NAMALWA (cell line): ENCODE data around the gene TMEM178B.
"Not testable (repeated sequence)": the region's sequence is repeated elsewhere in the genome, so short reads cannot be mapped to it uniquely, and the experiment has no call there.

Experiments
- DNase-seq: peaks from one replicate; pipeline ENCODE4 v3.0.0-alpha.2; 2015; ENCODE audit warnings: low spot score

The TMEM178B gene

GRCh38 chr7:141144921-141145629 lies 71.2 kb downstream of the TMEM178B start:
- DNase-seq = no peak

- no peak for DNase-seq
Measured at GRCh38 chr7:141145630-141145982, 71.7 kb downstream of the TMEM178B start.

GRCh38 chr7:141147482-141147881 lies 73.6 kb downstream of the TMEM178B start:
- DNase-seq = no peak

GRCh38 chr7:141150465-141150864 lies 76.6 kb downstream of the TMEM178B start:
- no peak for DNase-seq

- no peak for DNase-seq
Measured at GRCh38 chr7:141151746-141152145, 77.9 kb downstream of the TMEM178B start.

- no peak for DNase-seq
Measured at GRCh38 chr7:141153231-141153630, 79.4 kb downstream of the TMEM178B start.

- no peak for DNase-seq
Measured at GRCh38 chr7:141154131-141154732, 80.4 kb downstream of the TMEM178B start.

GRCh38 chr7:141156407-141156806 lies 82.5 kb downstream of the TMEM178B start:
- DNase-seq = no peak

- no peak for DNase-seq
Measured at GRCh38 chr7:141157138-141157765, 83.4 kb downstream of the TMEM178B start.

- DNase-seq = no peak
Measured at GRCh38 chr7:141158561-141158960, 84.7 kb downstream of the TMEM178B start.

GRCh38 chr7:141160246-141160860 lies 86.5 kb downstream of the TMEM178B start:
- no peak for DNase-seq

- no peak for DNase-seq
Measured at GRCh38 chr7:141161550-141162535, 88.0 kb downstream of the TMEM178B start.

- no peak for DNase-seq
Measured at GRCh38 chr7:141165521-141165920, 91.7 kb downstream of the TMEM178B start.

GRCh38 chr7:141166926-141167325 lies 93.1 kb downstream of the TMEM178B start:
- DNase-seq = no peak

- DNase-seq = no peak
Measured at GRCh38 chr7:141167381-141167964, 93.6 kb downstream of the TMEM178B start.

- not testable (repeated sequence) for DNase-seq
Measured at GRCh38 chr7:141169157-141169556, 95.3 kb downstream of the TMEM178B start.

- DNase-seq = not testable (repeated sequence)
Measured at GRCh38 chr7:141175728-141176127, 101.9 kb downstream of the TMEM178B start.

GRCh38 chr7:141177120-141177519 lies 103.3 kb downstream of the TMEM178B start:
- DNase-seq = not testable (repeated sequence)

GRCh38 chr7:141178486-141179135 lies 104.7 kb downstream of the TMEM178B start:
- DNase-seq = no peak

GRCh38 chr7:141181812-141182211 lies 107.9 kb downstream of the TMEM178B start:
- DNase-seq = no peak
